Stimulated activated CD8-positive, alpha-beta memory T cell treated with anti-CD3 and anti-CD28 coated beads, Interleukin-4, amount 100 ng/mL, for 48 hours (primary cell): ENCODE data around the gene ZNF618.

Experiments
- DNase-seq: peaks from one replicate; pipeline ENCODE4 v3.0.0-alpha.2; 2020

ZNF618 gene

DNA sequence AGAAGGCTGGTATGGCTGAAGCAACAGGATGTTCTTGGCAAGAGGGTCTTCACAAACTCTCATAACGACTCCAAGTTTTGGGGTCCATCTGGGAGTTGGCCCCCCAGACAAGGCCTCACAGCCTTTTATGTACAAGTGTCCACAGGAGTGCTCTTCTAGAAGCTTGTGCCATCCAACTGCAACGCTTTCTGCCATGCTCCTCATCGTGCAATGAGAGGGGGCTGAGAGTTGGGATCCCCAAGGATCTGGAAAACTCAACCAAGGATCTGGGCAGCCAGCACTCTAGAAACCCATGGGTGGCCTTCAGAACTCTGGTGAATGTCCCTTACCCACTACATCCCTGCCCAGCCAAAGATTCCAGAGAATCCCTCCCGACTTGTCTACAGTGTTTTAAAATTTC, 210.5 kb downstream of the ZNF618 start:
- no peak for DNase-seq

- DNase-seq, result no peak
These were observed 211.6 kb downstream of the ZNF618 start for GRCh38 chr9:114087721-114088120.

- DNase-seq, result no peak
These were observed 212.6 kb downstream of the ZNF618 start for GRCh38 chr9:114088571-114089170.

DNA sequence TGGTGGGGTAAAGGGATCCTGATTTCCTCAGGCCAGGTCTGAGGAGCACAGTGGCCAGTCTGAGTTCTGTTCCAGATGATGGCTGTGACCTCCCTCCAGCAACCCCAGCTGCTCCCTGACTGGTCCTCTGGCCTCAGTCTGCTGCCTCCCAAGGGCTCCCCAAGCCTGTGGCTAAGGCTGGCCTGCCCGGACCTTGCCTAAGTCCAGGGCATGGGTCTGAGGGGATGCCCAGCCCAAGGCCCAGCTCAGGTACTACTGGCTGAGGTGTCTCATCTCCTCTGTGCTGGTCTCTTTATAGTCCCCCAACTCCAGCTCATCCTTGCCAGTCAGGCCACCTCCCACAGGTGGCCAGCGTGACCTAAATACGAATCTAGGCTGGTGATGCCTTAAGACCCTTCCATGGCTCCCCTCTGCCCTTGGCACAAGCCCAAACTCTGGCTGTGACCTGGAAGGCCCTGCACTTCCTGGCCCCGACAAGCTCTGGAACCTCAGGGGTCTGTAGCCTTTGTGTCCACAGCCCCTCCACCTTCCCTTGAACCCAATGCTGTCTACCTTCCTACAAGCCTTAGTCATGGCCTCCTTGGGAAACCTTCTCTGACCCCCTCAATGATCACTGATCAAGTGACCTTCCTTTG, 213.2 kb downstream of the ZNF618 start:
- DNase-seq, result no peak

- no peak for DNase-seq
These were observed 214.7 kb downstream of the ZNF618 start for GRCh38 chr9:114090798-114091197.

GRCh38 chr9:114091711-114092110, 215.6 kb downstream of the ZNF618 start:
- no peak for DNase-seq

DNA sequence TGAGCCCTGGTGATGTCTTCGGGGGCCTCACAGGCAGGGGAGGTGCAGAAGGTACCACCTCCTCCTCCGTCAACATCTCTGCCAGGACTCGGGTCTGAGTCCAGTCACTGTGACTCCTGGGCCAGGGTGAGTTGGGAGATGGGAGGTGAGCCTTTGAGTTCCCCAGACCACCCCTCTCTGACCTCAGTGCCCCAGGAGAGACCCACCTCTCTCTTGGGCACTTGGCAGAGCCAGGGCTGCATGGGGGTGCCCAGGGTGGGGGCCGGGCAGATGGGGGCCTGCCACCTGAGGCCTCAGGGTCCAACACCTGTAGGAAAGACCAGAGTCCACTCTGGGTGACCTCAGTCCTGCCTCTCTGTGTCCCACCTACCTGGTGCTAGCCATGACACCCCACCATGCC, 216.2 kb downstream of the ZNF618 start:
- DNase-seq, result no peak

- no peak for DNase-seq
These were observed 216.9 kb downstream of the ZNF618 start for GRCh38 chr9:114093031-114093471.

GRCh38 chr9:114093761-114094505, 217.8 kb downstream of the ZNF618 start:
- no peak for DNase-seq

DNA sequence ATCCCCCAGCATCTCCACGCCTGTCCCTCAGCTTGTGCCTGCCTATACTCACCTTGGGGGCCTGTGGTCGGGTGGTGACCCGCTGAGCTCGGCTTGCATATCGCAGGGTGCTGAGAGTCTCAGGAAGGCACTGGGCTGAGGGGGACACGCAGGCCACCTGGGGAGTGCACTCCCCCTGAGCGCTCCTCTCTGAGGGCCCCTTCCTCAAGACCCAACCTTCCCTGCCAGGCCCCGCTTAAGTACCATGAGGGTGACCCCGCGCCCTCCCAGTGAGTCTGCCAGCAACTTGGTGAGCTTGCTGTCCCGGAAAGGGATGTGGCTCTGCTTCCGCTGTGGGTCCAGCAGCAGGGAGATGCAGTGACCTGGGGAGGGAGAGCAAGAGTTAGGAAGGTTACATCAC, 218.9 kb downstream of the ZNF618 start:
- DNase-seq, result no peak

DNA sequence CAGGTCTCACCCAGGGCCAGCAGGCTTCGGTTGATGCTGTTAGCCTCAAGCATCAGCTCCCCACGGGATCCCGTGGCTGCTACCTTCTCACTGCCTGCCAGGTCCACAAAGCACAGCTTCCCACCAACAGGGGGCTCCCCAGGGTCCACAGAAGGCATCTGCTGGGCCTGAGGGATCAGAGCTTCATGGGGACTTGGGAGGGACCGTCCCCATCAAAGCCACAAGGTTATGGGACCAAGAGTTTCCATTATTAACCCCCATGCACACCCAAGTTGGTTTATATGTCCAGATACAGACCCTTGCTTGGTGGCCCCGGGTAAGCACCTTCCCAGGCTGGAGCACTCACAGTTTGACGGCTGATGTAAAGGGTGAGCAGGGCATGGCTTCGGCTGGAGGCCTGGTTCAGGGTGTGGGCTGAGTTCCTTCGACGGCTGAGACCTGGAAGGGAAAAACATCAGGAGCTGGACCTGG, 220.0 kb downstream of the ZNF618 start:
- DNase-seq, result peak; percentile 30

- DNase-seq, result no peak
These were observed 220.9 kb downstream of the ZNF618 start for GRCh38 chr9:114096866-114097612.

DNA sequence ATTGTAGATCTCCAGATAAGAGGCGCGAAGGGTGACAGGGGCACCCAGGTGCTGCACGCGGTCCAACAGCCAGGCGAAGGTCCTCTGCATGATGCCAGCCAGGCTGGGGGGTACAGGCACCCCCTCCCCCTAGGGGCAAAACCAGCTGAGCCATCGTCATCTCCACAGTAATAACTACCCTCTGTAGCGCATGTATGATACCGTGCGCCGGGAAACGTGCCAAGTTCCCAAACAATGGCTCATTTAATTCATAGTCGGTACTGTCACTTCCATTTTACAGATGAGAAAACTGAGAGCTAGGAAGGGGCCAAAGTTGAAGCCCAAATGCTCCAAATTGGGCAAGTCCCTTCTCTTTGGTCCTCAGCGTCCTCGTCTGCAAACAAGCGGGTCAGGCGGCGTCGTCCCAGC, 221.5 kb downstream of the ZNF618 start:
- DNase-seq, result no peak

DNA sequence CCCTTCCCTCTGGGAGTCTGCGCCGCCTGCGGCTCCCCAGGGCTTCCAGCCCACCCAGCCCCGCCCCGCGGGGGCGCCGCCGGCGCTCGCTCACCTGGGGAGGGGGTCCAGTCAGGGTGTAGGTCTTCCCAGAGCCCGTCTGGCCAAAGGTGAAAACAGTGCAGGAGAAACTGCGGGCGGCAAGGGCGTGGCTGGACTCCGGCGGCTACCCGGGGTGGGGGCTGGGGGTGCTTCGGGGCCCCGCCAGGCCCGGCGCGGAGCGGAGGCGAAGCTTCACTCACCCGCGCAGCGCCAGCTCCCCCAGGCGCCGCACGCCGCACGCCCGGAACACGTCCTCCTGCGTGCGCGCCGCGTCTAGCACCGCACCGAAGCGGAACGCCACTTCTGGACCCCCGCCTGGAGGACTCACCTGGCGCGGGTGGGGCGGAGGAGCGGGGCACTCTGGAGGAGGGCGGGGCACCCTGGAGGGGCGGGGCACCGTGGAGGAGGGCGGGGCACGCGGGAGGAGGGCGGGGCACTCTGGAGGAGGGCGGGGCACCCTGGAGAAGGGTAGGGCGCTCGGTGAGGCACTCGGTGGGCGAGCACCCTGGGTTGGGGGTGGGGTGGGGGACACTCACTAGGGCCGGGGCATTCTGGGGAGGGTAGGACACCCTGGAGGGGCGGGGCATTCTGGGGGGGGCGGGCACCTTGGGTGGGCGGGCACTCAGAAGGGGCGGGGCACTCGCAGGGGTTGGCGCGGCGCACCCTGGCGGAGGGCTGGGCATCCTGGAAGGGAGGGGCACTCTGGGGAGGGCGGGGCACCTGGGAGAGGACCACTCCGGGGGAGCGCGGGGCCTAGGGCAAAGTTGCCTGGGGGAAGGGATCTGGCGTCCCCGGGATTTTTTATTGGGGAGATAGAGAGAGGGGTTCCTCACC, 222.2 kb downstream of the ZNF618 start:
- peak; percentile 63 for DNase-seq

DNA sequence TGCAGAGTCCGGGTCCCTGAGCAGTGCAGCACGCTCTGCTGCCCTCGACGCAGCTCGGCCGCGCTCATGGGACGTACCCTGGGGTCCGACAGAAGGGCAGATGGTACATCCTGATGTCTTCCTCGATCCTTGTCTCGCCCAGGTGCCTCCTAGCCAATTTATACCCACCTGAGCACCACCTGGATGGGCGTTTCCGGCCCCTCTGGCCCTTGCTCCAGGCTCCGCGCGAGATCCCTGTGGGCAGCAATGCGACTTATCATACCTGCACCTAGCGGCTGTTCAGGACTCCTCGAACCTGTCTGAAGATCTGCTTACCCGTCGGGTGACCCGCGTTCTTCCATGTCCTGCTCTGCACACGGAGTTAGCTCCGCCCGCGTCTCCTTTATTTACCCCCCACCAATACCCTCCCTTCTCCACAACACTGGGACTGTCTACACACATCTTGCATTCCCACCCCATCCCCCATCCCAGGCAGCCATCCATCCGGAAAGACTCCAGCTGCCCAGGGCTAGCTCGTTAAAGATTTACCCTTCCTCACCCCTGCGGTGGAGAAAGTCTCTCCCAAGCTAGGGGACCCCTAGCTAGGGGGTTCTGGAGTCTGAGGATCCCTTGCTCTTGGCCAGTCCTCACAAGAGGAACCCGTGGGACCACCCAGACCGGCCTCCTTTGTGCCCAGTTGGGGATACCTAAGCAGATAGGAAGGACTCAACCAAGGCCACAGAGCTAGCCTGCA, 223.0 kb downstream of the ZNF618 start, which contains the start of gene KIF12:
TSS of gene KIF12 (minus strand) at position 357 of the 733 bp plus-strand sequence. CDS start at position 341, 16 bp downstream.
- DNase-seq, result no peak

DNA sequence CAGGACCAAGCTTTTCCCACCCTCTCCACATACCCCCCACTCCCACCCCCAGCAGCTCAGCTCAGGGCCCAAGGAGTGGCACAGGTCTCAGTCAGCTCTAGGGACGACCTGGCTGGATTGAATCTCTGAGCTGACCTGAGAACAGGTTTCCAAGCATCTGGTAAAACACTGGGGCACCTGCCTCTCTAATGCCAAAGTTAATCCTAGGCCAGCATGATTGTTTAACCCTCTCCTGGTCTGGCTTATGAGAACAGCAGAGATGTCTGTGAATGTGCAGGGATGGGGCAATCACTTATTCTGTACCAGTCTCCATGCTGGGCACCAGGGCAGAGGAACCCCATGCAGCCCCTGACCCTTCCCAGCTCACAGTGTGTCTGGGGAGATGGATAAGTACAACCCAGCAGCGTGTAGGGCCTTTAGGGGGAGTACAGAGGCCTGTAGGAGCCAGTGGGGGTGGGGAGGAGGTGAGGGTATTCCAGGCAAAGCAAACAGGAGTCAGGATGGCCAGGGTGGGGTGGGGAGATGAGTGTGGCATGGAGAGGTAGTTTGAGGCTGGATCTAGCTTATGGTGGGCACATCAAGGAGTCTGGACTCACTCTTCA, 223.7 kb downstream of the ZNF618 start:
- no peak for DNase-seq

GRCh38 chr9:114100536-114100935, 224.4 kb downstream of the ZNF618 start:
- DNase-seq, result no peak

- no peak for DNase-seq
These were observed 226.4 kb downstream of the ZNF618 start for GRCh38 chr9:114102484-114102883.

- DNase-seq, result no peak
These were observed 229.1 kb downstream of the ZNF618 start for GRCh38 chr9:114105236-114105635.
